Motor neuron (in vitro differentiated cells): ENCODE data around the gene LMX1A. TPM values are rescaled to one million over a fixed set of nuclear protein-coding genes. Genes with fewer than 3 reads are reported as not detected.

Experiments used
- ATAC-seq, 8 experiments: fragments of 200-7000 bp; cut with Tn5 transposase; replicated peaks in 6 of 8; 2 replicates each; pipeline ENCODE4 v1.8.0; 2021; ENCODE audit warnings: mild to moderate bottlenecking in 8 of 8, moderate library complexity in 8 of 8
- H3K27ac ChIP-seq, 2 donors: fragments of 250-450 bp; sonication (Bioruptor Pico); 2 replicates each; pipeline ENCODE4 v1.9.0; 2021; ENCODE audit warnings: antibody characterized with exemption in 2 of 2, mild to moderate bottlenecking in 2 of 2, moderate library complexity in 1 of 2
- H3K4me1 ChIP-seq, 2 donors: fragments of 250-450 bp; sonication (Bioruptor Pico); replicated peaks in 1 of 2; 2 replicates each; pipeline ENCODE4 v1.6.1; 2021; ENCODE audit warnings: antibody characterized with exemption in 2 of 2, mild to moderate bottlenecking in 2 of 2, moderate library complexity in 1 of 2
- H3K4me3 ChIP-seq, 5 donors: fragments of 250-450 bp; sonication (Bioruptor Pico); 2 replicates each; pipeline ENCODE4 v1.9.0; 2021; ENCODE audit warnings: antibody characterized with exemption in 5 of 5, mild to moderate bottlenecking in 5 of 5, moderate library complexity in 4 of 5
- WGBS, 10 experiments: fragments of 450-650 bp; shearing (Covaris generic); methylation state at CpG; one replicate each; pipeline ENCODE4 v1.0.0; 2022; 5-methylcytosine and 5-hydroxymethylcytosine counted together
- in situ Hi-C, 9 experiments: fragments of 400-800 bp; cut with MboI; loops; one replicate each; pipeline ENCODE4 v1.15.0; 2021; ENCODE audit warnings: low sequenced_read_pairs in 9 of 9, low pct_unique_long_range_greater_than_20kb in 2 of 9; ENCODE audit not compliant: unreplicated experiment in 9 of 9
- total RNA-seq, 8 experiments: library from RNA; unstranded; fragments of 300-600 nt; gene quantifications; 2 replicates each; pipeline versions ENCODE4 v1.2.3 to v1.2.4, GENCODE V29; 2022

Gene LMX1A
- total RNA-seq, 8 experiments from 2014 or later: 0.09 to 0.57 (median 0.16) TPM; not detected in 2

- Histone ChIP-seq H3K4me1 (peaks cover 32% of the 10 kb centered on the region in 2 donors), H3K4me3 (no peak overlapping the region), H3K27ac (no peak overlapping the region)
- in situ Hi-C loops: no loop called here
- no peak for ATAC-seq
- 3 to 31% (median 22%) methylated on average over 4 to 9 of the region's 9 CpGs; no CpG with 5 or more reads in 2 of the 10 experiments for WGBS, 10 experiments
These were observed 76.6 kb downstream of the LMX1A start for GRCh38 chr1:165279882-165280281.

DNA sequence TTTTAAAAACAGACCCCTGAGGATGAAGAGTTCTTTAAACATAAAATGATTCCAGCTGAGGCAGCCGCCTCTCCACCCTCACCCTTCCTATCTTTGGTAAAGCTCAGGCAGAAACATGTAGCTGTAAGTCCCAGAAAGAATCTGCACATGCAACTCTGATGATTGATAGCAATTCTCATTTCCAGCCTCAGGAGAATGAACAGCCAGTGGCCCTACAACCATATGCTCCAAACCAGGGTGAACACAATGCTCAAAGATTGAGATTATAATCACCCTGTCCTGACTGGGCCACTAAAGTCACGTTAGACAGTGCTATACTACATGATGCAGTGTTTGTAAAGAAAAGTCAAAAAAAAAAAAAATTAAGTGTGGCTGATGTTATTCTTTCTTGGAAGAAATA is 80.2 kb downstream of the LMX1A start:
- in situ Hi-C loops: no loop called here
- 11 to 100% (median 70%) methylated on average over 1 to 2 of the region's 2 CpGs; no CpG with 5 or more reads in 1 of the 10 experiments for WGBS, 10 experiments
- peak in 3 of 8 experiments; percentile 26 to 54 (median 43) for ATAC-seq

GRCh38 chr1:165265196-165265838 is 91.2 kb downstream of the LMX1A start:
- in situ Hi-C loops: loop anchor here in 1 of 9 experiments (25.0 kb wide), 1 partner anchor 97 kb away; the partner anchor contains the start of gene LMX1A

More for the DNA sequence above, 80.2 kb downstream of the LMX1A start:
- Histone ChIP-seq H3K4me3 (no peak overlapping the region), H3K27ac (no peak overlapping the region), H3K4me1 (peaks cover 12 to 25% of the 10 kb centered on the region in 2 donors)

GRCh38 chr1:165259706-165260428 is 96.6 kb downstream of the LMX1A start:
- Histone ChIP-seq H3K4me1 (peaks cover 3 to 6% of the 10 kb centered on the region in 2 donors), H3K27ac (no peak overlapping the region), H3K4me3 (no peak overlapping the region)
- no peak for ATAC-seq
- 0 to 100% (median 54%) methylated on average over 1 to 3 of the region's 3 CpGs for WGBS, 10 experiments
- in situ Hi-C loops: loop anchor here in 1 of 9 experiments (25.0 kb wide), 1 partner anchor 102 kb away; the partner anchor contains the start of gene LMX1A

More at GRCh38 chr1:165265196-165265838, 91.2 kb downstream of the LMX1A start:
- Histone ChIP-seq H3K4me3 (no peak overlapping the region), H3K27ac (no peak overlapping the region), H3K4me1 (no peaks in the 10 kb centered on the region)
- WGBS, 10 experiments: 0 to 68% (median 48%) methylated on average over 1 to 3 of the region's 3 CpGs; no CpG with 5 or more reads in 2 of the 10 experiments
- no peak for ATAC-seq

DNA sequence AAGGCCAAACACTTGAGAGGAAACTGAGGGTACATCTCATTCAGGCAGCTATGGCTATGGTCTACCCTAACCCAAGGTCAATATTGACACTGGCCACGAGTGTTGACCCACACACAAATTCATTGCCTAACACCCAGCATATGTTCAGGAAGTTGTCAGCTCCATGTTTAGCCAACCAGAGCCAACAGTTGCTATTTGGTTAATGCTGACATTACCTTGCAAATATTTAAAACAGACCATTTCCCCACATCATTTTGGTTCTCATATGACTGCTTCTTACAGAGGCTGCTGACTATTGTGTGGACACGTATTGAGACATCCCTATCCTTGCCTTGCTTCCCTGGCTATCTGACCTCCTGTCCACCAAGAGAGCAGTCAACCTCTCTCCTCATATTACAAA is 97.3 kb downstream of the LMX1A start:
- 0 to 88% (median 56%) methylated on average over 1 to 2 of the region's 2 CpGs; no CpG with 5 or more reads in 2 of the 10 experiments for WGBS, 10 experiments
- ATAC-seq: peak in 2 of 8 experiments; percentile 22
- Histone ChIP-seq H3K4me1 (peaks cover 4 to 6% of the 10 kb centered on the region in 2 donors), H3K4me3 (no peak overlapping the region), H3K27ac (no peak overlapping the region)
- in situ Hi-C loops: loop anchor here in 1 of 9 experiments (25.0 kb wide), 1 partner anchor 103 kb away; the partner anchor contains the start of gene LMX1A

DNA sequence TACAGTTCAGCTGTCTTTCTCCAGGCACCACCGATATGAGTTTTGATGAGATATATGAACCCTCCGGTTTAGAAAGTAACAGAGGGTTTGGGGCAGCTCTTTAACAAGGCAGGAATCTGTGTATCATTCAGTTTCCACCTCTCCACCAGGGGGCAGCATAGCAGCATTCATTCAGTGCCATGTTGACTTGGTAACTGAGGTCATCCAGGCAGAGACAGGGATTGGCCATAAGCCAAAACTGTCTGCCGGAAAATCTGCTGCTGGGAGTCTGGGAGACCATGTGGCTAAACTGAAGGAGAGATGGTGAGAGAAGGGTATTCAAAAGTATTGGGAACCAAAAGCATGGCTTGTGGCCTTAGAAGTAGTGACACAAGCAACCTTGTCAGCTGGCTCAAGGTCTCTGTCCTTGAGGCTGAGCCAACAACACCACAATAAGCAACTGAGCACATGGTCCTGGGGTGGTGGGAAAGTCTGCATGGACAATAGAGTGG is 98.5 kb downstream of the LMX1A start:
- in situ Hi-C loops: loop anchor here in 1 of 9 experiments (25.0 kb wide), 1 partner anchor 104 kb away; the partner anchor contains the start of gene LMX1A
- peak in 6 of 8 experiments; percentile 55 to 97 (median 90) for ATAC-seq
- H3K4me1 ChIP-seq: peaks cover 4 to 6% of the 10 kb centered on the region in 2 donors
- H3K4me3 ChIP-seq: no peak overlapping the region
- WGBS, 10 experiments: 0 to 69% (median 21%) methylated on average over 1 to 3 of the region's 3 CpGs; no CpG with 5 or more reads in 1 of the 10 experiments
- no peak overlapping the region for H3K27ac ChIP-seq

DNA sequence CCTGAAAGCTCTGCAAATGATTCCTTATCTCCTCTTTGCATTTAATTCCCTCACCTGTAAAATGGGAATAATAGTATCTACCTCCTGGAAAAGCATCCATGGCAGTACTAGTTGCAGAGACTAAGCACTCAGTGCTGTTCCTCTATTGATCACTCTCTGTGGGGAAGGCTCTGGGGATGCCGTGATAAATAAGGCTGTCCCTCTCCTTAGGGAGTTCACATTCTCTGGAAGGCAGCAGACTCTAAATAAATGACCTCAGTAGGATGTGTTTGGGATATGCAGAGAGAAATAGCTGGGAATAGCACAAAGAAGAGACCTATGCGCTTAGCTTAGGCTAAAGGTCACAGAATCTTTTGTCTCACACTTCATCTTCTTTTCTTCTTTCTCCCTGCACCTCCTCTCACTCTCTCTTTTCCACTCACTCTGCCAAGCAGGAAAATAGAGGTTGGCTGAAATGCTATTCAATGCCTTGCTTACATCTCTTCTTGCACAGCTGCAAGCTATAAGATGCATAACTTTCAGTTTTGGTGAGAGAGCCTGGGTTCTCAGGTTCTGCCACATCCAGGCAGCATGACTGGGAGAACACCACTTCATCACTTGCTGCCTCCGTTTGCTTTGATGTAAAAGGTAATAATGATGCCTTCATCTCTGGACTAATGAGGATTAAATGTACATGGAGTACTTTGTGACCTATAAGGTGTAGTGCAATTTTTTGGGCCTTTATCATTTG is 101.5 kb downstream of the LMX1A start:
- peak in 3 of 8 experiments; percentile 63 to 73 (median 66) for ATAC-seq
- in situ Hi-C loops: loop anchor here in 1 of 9 experiments (25.0 kb wide), 1 partner anchor 107 kb away; the partner anchor contains the start of gene LMX1A

GRCh38 chr1:165254376-165254775 is 102.1 kb downstream of the LMX1A start:
- in situ Hi-C loops: loop anchor here in 1 of 9 experiments (25.0 kb wide), 1 partner anchor 108 kb away; the partner anchor contains the start of gene LMX1A
- H3K27ac ChIP-seq: no peak overlapping the region
- ATAC-seq: no peak
- H3K4me1 ChIP-seq: peaks cover 4 to 6% of the 10 kb centered on the region in 2 donors
- 0 to 100% (median 80%) methylated on average over 1 to 4 of the region's 4 CpGs; no CpG with 5 or more reads in 1 of the 10 experiments for WGBS, 10 experiments
- H3K4me3 ChIP-seq: no peak overlapping the region

More for the DNA sequence above, 101.5 kb downstream of the LMX1A start:
- Histone ChIP-seq H3K4me1 (peaks cover 4 to 6% of the 10 kb centered on the region in 2 donors), H3K27ac (no peak overlapping the region), H3K4me3 (no peak overlapping the region)
- 0 to 60% (median 36%) methylated on average over 1 to 3 of the region's 3 CpGs; no CpG with 5 or more reads in 3 of the 10 experiments for WGBS, 10 experiments

DNA sequence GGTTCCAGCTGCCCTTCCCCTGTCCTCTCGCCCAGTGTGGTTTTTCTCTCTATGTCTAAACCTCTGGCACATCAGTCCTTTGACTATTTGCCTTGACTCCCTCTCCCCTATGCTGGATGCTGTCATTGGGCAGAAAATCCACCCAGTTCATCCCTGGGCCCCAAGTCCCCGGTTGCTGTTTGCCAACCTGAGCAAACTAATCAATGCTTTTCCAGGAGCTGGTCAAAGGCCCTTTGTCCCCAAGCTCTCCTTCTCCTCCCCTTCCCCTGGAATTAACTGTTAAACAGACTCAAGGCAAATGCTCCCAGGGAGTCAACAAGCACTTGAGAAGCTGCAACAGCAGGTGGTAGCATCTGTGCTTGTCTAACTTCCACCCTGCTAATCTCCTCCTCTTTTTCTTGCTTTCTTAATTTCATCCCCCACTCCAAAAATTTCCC is 102.7 kb downstream of the LMX1A start:
- 0 to 65% (median 24%) methylated on average over 1 to 2 of the region's 2 CpGs; no CpG with 5 or more reads in 4 of the 10 experiments for WGBS, 10 experiments
- no peak for ATAC-seq
- H3K27ac ChIP-seq: no peak overlapping the region
- H3K4me1 ChIP-seq: peaks cover 4 to 6% of the 10 kb centered on the region in 2 donors
- in situ Hi-C loops: loop anchor here in 1 of 9 experiments (25.0 kb wide), 1 partner anchor 108 kb away; the partner anchor contains the start of gene LMX1A
- H3K4me3 ChIP-seq: no peak overlapping the region

DNA sequence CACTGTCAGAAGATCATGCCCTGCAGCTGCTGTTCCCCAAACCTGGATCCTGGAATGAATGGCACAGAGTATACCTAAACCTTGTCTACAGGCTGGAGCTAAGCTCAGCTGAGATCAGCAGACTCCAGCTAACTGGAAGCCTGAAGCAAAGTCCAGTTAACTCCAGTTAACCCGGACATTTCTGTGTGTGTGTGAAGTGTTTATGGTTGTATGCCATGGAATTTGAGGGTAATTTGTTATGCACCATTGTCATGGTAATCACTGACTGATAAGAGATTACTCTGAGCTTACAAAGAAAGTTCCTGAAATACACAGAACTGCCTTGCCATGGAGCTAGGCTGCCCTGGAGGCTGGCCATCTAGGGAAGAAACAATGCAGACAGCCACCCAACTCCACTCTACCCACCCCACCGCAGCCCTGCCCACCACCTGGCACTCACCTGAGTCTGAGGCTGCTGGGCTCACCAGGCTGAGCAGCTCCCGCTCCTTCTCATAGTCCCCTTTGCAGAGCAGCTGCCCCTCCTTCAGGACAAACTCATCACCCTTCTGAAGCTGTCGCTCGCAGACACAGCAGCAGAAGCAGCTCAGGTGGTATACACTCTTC is 107.4 kb downstream of the LMX1A start:
- no peak for ATAC-seq
- no peak overlapping the region for H3K27ac ChIP-seq
- WGBS, 10 experiments: 0 to 90% (median 73%) methylated on average over 1 to 5 of the region's 5 CpGs; no CpG with 5 or more reads in 4 of the 10 experiments
- no peak overlapping the region for H3K4me3 ChIP-seq
- H3K4me1 ChIP-seq: peaks cover 0 to 8% of the 10 kb centered on the region in 2 donors
- in situ Hi-C loops: loop anchor here in 1 of 9 experiments (25.0 kb wide), 1 partner anchor 112 kb away; no protein-coding TSS in a partner anchor

GRCh38 chr1:165241952-165242351 is 114.6 kb downstream of the LMX1A start:
- no peak for ATAC-seq
- WGBS, 10 experiments: 0 to 100% (median 56%) methylated on average over 1 to 4 of the region's 4 CpGs
- Histone ChIP-seq H3K4me1 (peaks cover 0 to 3% of the 10 kb centered on the region in 2 donors), H3K27ac (no peak overlapping the region), H3K4me3 (no peak overlapping the region)
- in situ Hi-C loops: loop anchor here in 1 of 9 experiments (25.0 kb wide), 1 partner anchor 105 kb away; no protein-coding TSS in a partner anchor
